A673 (cell line): ENCODE results near the gene TSPEAR. TPM values are rescaled to one million over a fixed set of nuclear protein-coding genes. Genes with fewer than 3 reads are reported as not detected.

ENCODE experiments used
- BruUV-seq: library from RNA; stranded (reverse); fragments of 400-500 nt; replicated peaks from 2 replicates; lab custom pipeline; 2021; lab: Mats Ljungman, UMichigan
- CTCF ChIA-PET: fragments of 300-600 bp; sonication (Branson Sonifier 250); formaldehyde crosslinking; loops from one replicate; lab custom pipeline; 2022; ENCODE audit warnings: antibody characterized with exemption; lab: Charles Lee
- POLR2A ChIA-PET: fragments of 300-600 bp; sonication (Branson Sonifier 250); formaldehyde crosslinking; loops from one replicate; lab custom pipeline; 2022; ENCODE audit warnings: antibody characterized with exemption; ENCODE audit not compliant: low non-redundant PET; lab: Charles Lee
- DNase-seq: peaks from one replicate; pipeline ENCODE4 v3.0.0-alpha.2; 2015; ENCODE audit warnings: low spot score
- H3K27ac ChIP-seq: fragments of 200-600 bp; sonication (generic); 2 replicates; pipeline ENCODE4 v1.5.1; 2016; ENCODE audit warnings: mixed run types, low read depth, mild to moderate bottlenecking, mixed read lengths, antibody characterized with exemption, low read length; ENCODE audit not compliant: poor library complexity, severe bottlenecking
- H3K27me3 ChIP-seq: fragments of 200-600 bp; sonication (generic); replicated peaks from 2 replicates; pipeline ENCODE4 v1.6.1; 2017; ENCODE audit warnings: mixed run types, low read depth, mild to moderate bottlenecking, mixed read lengths, antibody characterized with exemption, low read length; ENCODE audit not compliant: insufficient read depth, poor library complexity
- H3K36me3 ChIP-seq: fragments of 200-600 bp; sonication (generic); 2 replicates; pipeline ENCODE4 v1.6.1; 2016; ENCODE audit warnings: mixed run types, mild to moderate bottlenecking, mixed read lengths, antibody characterized with exemption, low read length; ENCODE audit not compliant: insufficient read depth, poor library complexity, severe bottlenecking
- H3K4me1 ChIP-seq: fragments of 200-600 bp; sonication (generic); 2 replicates; pipeline ENCODE4 v1.6.1; 2017; ENCODE audit warnings: mixed run types, mild to moderate bottlenecking, mixed read lengths, antibody characterized with exemption, low read length; ENCODE audit not compliant: insufficient read depth, poor library complexity, severe bottlenecking
- H3K4me3 ChIP-seq: fragments of 200-600 bp; sonication (generic); 2 replicates; pipeline ENCODE4 v1.5.1; 2016; ENCODE audit warnings: low read depth, mixed run types, mild to moderate bottlenecking, mixed read lengths, low read length; ENCODE audit not compliant: poor library complexity, severe bottlenecking
- H3K9me3 ChIP-seq: fragments of 200-600 bp; sonication (generic); 2 replicates; pipeline ENCODE4 v1.6.1; 2016; ENCODE audit warnings: mixed run types, low read depth, mild to moderate bottlenecking, mixed read lengths, antibody characterized with exemption, low read length; ENCODE audit not compliant: poor library complexity, severe bottlenecking
- CTCF ChIP-seq: fragments of 300-800, 200-600 bp; sonication (generic); conservative IDR thresholded peaks from 2 replicates; pipeline ENCODE4 v1.5.1; 2017; ENCODE audit warnings: low read depth, mild to moderate bottlenecking, antibody characterized with exemption, low read length, moderate library complexity, mixed read lengths
- EZH2 ChIP-seq: fragments of 200-600 bp; sonication (generic); IDR thresholded peaks from 2 replicates; pipeline ENCODE4 v1.6.1; 2017; ENCODE audit warnings: borderline replicate concordance, low read depth, mild to moderate bottlenecking, mixed read lengths, antibody characterized with exemption, low read length; ENCODE audit not compliant: poor library complexity, severe bottlenecking
- intact Hi-C: fragments of 100-400 bp; cut with micrococcal nuclease; formaldehyde crosslinking; loops from one replicate; pipeline ENCODE4 v1.10.0; 2022; ENCODE audit not compliant: unreplicated experiment
- total RNA-seq: library from RNA; stranded (reverse); gene quantifications from 2 replicates; pipeline ENCODE4 v1.2.3, GENCODE V29; 2021

The TSPEAR gene
- total RNA-seq, 1 experiment from 2014 or later: 8.3 TPM

- POLR2A ChIA-PET: no interaction called here
Measured at GRCh38 chr21:44494418-44494817, 217.0 kb downstream of the TSPEAR start.

GRCh38 chr21:44492567-44493385, 218.6 kb downstream of the TSPEAR start:
- DNase-seq: no peak
- no peaks in the 10 kb centered on the region for H3K27me3 ChIP-seq
- CTCF ChIA-PET: interaction anchor here (1.2 kb wide), 1 partner anchor 307 kb away, joined by 4 read pairs; no protein-coding TSS in a partner anchor
- POLR2A ChIA-PET: no interaction called here
- no peaks in the 10 kb centered on the region for H3K36me3 ChIP-seq
- peaks cover 12% of the 10 kb centered on the region for H3K9me3 ChIP-seq
- no peak overlapping the region for H3K27ac ChIP-seq
- intact Hi-C loops: no loop called here
- BruUV-seq: no TSS peak
- H3K4me3 ChIP-seq: no peak overlapping the region
- H3K4me1 ChIP-seq: no peaks in the 10 kb centered on the region
- TF ChIP-seq CTCF (no peak), EZH2 (no peak)

More at GRCh38 chr21:44494418-44494817, 217.0 kb downstream of the TSPEAR start:
- TF ChIP-seq EZH2 (no peak), CTCF (no peak)
- H3K9me3 ChIP-seq: peaks cover 12% of the 10 kb centered on the region
- no peak overlapping the region for H3K27ac ChIP-seq
- H3K27me3 ChIP-seq: no peaks in the 10 kb centered on the region
- H3K4me3 ChIP-seq: no peak overlapping the region
- intact Hi-C loops: no loop called here
- H3K36me3 ChIP-seq: no peaks in the 10 kb centered on the region
- H3K4me1 ChIP-seq: no peaks in the 10 kb centered on the region
- CTCF ChIA-PET: interaction anchor here (1.2 kb wide), 1 partner anchor 305 kb away, joined by 4 read pairs; no protein-coding TSS in a partner anchor
- no peak for DNase-seq
- BruUV-seq: no TSS peak

- ChIA-PET POLR2A (no interaction called here), CTCF (no interaction called here)
- Histone ChIP-seq H3K36me3 (no peaks in the 10 kb centered on the region), H3K27me3 (no peaks in the 10 kb centered on the region), H3K27ac (no peak overlapping the region), H3K4me1 (no peaks in the 10 kb centered on the region), H3K9me3 (peaks cover 12% of the 10 kb centered on the region), H3K4me3 (no peak overlapping the region)
- TF ChIP-seq CTCF (no peak), EZH2 (no peak)
- DNase-seq: no peak
- no TSS peak for BruUV-seq
- intact Hi-C loops: no loop called here
Measured at GRCh38 chr21:44490816-44491215, 220.6 kb downstream of the TSPEAR start.
